ENCODE results near the gene AMFR.

- TF ChIP-seq GATA2 (IDR thresholded peaks at IDR 0.05; ENCODE audit: low read depth, low read length), result no peak
- no peak for TF ChIP-seq GATA3 (IDR thresholded peaks at IDR 0.05; ENCODE audit: low read depth, low read length)
Measured at GRCh38 chr16:56470666-56471065, 45.3 kb upstream of the AMFR start.
